ENCODE measurements around the gene SSPN.

The SSPN gene

DNA sequence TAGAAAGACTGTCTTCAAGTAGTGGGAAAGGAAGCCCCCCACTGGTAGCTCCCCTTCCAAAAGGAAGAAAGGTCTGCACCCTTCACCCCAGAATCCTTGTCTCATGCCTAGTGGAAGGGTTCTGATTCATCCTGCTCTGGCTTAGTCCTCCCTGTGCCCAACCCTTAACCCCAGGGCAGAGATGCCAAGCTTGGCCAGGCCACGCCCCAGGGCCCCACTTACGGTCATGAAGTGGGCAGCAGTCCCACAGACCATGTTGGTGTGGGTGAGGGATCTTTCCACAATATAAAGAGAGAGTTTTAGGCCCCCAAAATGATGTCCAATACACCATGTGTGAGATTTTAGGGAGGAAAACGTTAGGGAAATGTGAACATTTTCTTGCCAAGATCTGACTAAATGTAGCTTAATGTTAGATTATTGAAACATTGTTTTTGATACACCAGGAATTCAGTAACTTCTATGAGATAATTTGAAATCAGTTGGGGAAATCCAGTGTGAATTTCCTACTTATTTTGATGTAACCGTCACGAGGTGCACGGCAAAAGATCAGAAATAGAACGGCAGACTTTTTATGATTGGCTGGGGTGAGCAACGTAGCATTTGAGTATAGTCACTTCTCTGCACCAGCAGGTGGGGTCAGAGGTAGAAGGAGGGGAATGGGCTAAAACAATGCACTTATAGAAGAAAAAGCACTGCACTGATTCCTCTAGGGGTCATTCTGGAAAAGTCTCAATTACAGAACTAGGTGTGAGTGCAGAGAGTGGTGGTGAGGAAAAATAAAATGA is 8.2 kb upstream of the SSPN start:
- no peak for DNase-seq

DNA sequence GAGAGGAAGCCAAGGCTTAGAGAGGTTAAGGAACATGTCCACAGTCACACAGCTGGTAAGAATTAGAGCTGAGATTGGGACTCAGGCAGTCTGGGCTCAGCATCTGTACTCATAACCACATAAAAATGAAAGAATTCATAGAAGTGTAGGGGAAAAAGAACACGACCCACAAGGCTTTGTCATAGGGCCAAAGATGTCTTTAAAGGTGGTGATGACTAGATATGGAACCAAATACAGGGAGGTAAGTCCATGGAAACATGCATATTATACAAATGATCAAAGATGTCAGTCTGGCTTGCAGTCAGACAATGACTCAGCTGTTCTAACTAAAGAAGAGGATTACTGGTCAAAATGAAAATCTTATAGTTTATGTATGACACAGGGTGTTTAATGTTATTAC is 7.2 kb upstream of the SSPN start:
- peak; percentile 2 for DNase-seq

DNA sequence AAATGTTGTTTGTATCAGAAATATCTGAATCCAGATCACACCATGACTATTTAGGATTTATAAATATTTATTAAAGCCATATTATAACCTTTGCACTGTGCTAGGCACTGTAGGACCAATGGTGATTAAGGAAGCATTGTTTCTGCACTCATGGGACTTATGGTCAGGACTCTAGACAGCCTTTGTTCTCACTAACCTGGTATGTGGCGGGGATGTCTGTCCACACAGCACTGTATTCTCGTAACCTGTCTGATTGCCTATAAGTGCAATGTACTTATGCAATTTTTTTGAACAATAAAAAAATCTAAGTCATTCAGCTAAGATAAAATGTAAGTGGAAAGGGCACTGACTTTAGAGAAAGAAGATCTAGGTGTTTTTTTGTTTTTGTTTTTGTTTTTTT is 6.7 kb upstream of the SSPN start:
- DNase-seq, result no peak

DNA sequence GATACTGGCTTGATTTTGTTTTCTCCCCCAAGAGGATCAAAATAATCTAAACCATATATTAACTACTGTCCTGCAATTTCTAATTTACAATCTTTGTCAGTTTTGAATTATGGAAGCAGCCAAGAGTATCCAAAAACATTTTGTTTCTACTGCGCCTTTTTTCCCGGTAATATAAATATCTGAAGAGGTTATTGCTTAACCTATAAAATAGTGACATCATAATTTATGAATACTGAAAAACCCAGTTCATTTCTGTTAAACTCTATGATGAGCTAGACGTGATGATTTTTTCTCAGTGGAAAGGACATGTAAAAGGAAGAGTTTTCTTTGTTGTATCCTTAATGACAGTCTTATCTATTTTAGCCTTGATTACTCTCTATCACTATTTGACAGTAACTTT is 3.2 kb upstream of the SSPN start:
- DNase-seq, result no peak

DNA sequence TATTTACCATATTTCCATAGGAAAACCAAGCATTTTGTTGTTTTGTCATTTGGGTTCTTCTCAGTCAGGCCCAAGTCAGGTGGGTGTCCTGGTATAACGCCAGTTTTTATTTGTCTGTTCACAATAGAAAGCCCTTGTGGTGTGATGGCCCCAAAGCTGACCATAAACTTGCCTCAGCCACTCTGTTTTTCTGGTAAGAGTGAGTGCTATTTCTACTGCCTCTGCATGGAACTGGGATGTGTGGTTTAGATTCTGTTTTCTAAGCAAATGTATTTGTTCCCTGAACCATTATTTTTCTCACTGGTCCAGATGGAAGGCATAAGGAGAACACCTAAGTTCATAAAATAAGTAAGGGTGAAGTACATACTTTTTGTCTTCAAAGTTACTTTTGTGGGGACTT is 1.8 kb upstream of the SSPN start:
- no peak for DNase-seq

DNA sequence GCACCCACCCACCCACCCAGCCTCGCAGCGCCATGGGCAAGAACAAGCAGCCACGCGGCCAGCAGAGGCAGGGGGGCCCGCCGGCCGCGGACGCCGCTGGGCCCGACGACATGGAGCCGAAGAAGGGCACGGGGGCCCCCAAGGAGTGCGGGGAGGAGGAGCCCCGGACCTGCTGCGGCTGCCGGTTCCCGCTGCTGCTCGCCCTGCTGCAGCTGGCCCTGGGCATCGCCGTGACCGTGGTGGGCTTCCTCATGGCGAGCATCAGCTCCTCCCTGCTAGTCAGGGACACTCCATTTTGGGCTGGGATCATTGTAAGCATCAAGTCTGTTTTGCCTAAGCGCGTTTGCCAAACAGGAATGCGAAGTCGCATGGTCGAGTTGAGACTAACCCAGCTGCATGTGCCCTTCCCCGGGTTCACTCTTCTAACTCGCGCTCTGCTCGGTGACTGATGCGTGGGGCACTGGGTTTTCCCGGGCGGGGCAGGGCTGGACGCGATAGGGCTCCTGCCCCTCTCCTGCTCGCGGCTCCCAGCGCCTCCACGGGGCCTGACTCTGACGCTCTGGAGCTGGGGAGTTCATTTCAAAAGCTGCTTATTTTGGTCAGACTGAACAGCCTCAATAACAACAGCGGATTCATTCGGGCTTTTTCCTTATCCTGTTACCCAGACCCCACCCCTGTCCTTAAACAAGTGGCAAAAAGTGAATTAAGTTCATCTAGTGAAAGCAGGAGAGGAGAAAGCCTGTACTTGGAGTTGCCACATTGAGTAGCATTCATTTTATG is 458 bp downstream of the SSPN start:
- peak; percentile 17 for DNase-seq

DNA sequence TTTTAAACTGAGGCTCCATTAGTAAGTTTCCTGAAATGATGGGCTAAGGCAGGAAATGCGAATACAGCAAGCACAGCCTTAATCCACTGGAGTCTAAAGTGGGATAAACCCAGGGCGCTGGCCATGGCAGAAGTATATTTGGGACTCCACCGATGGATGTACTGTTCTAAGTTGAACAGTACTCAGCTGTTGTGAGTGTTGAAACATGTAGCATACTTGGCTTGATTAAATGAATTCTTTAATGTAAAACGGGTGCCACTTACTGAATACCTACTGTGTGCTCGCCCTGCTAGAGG is 996 bp downstream of the SSPN start:
- no peak for DNase-seq

DNA sequence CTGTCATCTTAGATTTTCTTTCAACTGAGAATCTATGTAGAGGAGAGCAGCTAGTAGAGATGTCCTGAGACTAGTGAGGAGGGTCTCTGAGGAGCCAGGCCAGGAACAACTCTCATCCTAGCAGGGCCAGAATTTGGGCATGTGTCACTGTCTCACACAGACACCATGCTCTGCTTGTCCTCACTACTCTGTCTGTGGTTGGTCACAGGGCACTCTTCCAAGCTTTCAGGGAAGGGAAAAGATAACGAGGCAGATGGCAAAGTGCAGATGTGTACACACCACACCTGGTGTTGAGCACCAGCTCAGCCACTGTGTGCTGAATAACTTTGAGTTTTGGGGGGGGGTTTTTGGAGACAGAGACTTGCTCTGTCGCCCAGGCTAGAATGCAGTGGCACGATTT is 2.5 kb downstream of the SSPN start:
- no peak for DNase-seq

DNA sequence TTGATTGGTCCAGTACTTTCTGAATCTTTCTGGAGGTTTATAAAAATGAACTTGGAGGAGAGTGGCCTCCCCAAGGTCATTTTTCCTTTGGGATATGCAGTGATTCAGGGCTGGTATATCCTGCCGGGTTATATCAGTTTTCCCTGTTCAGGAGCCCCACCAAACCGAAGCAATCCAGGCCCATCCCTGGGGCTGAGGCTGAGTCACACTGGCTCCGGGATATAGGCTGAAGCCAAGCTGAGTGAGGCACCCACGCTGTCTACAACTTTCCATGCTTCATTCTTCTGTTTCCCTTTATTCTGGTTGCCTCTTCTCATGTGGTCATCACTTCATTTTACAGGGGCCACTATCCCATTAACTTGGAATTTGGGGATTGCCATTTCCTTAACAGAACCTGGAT is 3.4 kb downstream of the SSPN start:
- no peak for DNase-seq

DNA sequence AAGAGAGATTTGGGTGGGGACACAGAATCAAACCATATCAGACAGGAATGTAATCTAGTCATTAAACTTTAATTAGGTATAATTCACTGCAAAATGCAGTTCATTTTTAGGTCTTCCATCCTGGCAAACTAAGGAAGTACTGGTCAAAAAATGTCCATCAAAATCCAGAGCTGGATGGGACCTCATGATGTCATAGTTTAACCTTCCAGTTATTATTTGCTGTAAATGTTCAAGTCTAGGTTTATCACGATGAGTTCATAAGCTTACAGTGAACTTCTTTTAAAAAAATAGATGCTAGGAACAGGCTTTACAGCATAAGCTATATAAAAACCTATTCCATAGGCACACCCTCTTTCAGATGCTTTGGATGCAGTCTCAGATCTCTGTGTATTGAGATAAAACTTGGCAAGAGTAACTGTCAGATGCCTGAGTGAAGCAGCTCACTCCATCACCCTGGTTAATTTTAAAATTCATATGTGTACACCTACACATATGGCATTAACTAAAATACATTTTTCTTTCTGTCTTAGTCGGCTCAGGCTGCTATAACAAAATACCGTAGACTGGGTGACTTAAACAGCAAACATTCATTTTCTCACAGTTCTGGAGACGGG is 7.9 kb downstream of the SSPN start:
- DNase-seq, result no peak

DNA sequence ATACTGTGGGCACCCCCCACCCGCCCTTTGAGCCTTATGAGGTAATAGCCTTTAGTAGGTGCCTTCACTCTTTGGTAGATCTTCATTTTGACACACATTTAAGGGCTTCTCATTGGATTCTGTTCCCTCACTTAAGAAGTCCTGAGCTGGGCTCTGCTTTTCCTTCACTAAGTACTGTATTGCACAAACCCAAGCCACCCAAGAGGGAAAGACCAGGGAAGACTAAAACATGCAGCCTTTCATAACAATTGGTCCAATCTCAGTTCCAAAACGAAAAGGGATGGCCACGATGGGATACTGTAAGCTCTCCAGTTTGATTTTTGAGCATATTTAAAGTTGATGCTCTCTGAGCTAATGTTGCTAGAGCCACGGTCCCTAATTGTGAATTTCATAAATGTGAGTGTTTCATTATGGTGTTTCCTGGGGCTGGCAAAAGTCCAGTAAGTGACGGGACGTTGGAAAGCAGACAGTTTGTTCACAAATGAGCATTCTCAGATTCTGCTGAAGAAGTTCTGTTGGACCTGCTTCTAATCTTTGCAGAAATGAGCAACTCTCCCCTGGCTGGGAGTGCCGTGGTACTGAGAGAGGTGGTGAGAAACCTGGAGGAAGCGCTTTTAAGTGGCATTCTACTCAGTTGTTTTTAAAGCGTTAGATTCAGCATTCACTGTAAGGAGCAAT is 9.4 kb downstream of the SSPN start:
- DNase-seq, result no peak

DNA sequence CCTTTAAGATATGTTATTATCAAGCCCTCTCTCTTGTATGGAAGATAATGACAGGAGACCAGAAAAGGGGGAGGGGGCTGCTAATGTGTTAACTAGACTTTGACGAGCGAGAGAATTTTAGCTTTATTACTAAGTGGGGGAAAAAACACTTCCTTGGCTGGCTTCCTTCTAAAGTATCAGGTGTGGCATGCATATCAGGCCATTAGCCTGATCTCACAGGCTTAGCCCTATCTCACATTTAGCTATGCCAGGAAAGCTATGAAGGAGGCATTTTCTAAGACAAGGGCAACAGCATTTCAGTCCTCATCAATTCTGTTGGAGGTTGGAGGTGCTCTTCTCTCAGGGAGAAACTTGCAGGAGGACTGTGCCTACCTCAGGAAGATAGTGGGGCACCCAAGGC is 9.9 kb downstream of the SSPN start:
- no peak for DNase-seq

DNA sequence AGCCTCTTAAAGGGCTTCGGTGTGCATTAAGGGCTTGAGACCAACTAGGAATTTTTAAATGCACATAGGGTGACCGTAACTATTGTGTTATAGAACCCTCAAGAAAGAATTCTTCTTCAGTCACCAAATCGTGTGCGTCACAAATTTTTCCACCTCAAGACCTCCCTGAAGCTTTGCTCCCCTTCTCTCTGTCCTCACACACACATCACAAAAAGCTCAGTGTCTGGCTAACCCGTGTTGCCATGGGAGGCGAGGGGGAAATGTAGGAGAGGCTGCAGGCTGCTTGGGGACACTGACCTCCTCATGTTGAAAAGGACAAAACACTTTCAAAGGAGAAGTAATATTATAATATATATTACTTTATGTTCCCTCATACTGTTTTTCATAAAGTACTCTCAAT is 10.6 kb downstream of the SSPN start:
- no peak for DNase-seq

DNA sequence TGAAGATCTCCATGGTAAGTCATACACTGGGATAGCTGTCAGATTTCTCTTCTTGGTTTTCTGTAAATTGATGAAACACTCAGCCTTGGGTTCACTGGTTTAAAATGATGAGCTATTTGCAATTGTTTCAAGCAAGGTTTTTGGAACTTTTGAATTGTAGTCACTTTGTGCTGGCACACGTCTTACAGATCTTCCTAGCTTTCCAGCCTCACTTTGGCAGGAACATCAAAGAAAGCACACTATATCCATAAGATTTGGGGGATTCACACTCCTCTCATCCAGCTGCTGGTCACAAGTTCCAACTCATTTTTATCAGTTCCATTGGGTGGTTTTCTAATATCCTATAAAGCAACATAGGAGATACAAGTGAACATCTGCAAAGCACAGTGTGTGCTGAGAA is 16.0 kb downstream of the SSPN start:
- no peak for DNase-seq

DNA sequence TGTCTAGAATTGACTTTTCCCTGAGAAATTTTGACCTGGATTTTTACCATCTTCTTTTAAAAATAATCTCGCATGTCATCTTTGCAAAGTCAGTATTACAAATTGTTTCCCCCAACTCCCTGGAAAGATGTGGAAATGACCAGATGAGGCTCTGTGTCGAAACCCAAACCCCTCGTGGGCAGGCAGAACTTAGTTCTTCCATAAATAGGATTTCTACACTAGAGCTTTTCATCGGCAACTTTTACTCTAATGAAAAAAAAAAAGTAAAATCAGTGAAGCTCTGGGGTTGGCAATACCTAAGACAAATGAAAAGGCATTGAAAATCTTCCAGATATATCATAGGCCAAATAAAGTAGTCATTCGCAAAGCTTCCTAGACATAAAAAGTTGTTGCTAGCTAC is 17.0 kb downstream of the SSPN start:
- DNase-seq, result no peak

DNA sequence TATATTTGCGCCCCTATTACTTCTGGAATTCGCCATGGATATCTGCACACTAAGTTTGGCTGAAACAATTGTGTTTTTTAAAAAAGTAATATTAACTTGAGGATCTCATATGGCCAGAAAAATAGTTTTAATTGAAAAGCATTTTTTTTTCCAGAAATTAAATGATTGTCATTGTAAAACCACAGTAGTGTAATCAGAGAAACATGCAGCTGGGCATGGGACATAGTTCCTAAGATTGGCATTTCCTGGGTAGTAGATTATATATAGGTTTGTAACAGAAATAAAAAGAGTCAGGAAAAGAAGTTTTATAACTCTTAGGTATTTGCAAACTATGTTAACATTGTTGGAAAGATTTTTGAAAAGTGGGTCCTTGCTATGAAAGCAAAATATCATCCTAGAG is 17.6 kb downstream of the SSPN start:
- no peak for DNase-seq

DNA sequence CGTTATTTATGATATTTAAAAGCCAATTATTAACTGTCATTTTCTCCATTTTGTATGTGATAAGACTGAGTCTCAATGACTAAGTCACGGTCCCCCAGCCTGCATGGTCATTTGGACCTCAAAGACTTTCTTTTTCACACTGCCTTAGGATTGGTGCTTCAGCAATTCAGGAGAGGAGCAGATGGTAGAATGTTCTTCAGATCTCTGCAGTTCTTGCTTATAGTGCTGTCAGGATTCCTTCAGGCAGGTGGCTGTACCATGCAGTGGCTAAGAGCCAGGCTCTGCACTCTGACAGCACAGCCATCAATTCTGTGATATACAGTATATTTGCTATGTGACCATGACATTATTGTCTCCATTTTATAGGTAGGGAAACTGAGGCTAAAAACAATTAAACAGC is 18.7 kb downstream of the SSPN start:
- DNase-seq, result no peak

DNA sequence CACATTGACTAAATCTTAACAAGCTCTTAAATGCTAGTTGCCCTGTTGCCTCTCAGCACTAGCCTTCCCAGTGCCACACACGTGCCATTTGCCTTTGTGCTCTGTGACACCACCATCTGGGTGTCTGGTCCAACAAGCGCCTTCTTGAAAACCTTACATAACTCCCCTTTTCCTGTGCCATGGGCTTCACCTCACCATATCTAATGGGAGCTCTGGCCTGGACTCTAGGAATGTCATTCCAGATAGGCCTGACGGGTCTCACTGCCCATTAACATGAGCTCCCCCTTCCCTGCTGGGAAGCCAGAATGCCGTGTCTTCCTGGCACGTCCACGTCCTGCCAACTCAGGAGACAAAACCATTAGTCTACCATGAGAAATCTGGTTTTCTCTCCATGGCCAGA is 24.4 kb downstream of the SSPN start:
- no peak for DNase-seq

DNA sequence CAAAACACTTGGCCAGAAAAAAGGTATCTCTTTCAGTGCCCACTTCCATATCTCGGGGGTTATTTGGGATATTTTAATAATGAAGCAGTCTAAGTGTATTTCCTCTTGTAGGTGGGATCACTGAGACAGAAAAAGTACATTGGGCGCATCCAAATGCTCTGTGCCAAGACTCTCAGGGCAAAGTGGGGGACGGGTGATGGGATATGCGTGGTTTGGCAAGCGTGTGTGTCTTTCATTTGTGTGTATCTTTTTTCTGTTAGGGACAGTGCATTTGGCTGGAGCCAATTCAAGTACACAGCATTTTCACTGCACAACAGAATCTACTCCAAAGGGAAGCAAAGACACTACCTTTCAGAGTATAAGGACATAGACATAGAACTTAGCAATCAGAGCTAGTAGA is 29.3 kb downstream of the SSPN start:
- DNase-seq, result no peak

DNA sequence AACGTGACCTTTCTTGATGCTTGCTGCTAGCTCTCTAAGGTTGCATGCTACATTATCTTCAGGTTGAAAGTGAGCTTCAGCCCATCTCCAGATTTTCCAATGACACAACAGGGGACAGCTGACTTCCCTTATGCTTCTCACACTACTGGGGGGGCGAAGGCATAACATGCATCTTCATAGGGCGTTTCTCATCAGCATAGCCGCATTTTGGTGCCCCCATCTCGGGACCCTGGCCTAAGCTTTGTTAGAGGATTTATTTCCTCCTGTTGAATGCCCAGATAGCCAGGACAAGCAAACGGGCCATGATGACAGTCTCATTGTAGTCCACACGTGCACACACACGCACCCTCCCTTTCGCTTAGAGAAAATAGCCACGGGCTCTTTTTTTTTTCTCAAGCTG is 30.7 kb downstream of the SSPN start:
- no peak for DNase-seq

DNA sequence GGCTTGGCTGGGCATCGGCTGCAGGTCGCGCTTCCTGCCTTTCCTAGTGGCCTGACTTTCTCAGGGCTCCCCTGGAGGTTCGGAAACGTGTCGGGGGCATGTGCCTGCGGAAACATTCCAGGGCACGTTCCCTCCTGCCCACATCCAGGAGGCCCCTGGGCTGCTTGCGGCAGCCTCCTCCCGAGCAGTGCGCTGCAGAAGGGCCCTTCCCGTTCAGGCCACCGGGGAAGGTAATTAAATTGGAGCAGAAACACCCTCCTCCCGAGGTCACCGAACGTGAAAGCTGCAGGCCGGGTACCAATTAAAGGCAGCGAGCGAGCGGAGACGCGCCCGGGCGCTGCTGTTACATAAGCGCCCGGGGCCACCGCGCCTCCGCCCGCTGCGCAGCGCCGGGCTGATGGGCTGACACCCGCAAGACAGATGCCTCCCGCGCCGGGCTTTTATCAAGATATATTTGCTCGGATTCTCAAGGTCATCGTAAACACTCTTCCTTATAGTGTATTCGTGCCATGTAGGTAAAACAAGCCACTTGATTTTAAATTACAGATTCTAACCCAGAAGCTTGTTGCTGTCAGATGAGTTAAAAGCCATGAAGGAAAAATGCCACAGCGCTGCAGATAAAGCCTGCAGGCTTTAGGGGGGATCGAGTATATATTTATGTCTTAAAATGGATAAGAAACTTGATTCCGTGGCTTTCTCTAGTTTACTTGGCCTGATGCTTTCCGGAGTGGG is 31.4 kb downstream of the SSPN start:
- DNase-seq, result peak; percentile 18

DNA sequence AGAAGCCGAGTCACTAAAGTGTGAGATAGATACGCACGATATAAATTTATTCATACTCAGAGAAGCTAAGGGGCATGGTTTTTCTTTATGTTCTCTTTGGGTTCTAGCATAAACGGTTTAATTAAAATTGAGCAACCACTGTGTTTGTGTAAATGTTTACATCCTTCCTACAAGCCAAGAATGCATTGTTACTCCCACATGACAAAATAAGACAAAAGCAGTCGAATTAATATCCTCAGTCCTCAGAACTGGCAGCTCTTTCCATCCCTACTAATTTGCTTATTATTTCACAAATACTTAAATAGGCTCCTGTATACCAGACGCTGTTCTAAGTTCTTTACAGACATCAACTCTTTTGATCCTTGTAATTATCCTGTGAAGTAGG is 32.0 kb downstream of the SSPN start:
- DNase-seq, result no peak

DNA sequence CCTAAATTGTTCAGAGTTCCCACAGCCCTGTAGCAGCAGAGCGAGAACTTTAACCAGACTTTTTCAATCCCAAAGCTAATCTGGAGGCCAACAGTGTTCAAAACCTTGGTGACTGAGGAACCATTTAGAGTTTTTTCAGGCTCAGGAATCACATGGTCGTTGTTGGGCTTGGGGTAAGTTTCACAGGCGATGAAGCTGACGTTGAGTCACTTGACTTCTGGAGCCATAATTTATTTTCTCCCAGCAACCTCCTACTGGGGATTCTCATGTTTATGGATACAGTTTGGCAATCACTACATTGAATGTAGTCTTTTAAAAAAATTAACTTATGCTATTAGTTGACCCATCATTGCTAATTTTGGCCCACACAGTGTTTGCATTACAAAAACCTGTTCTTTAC is 34.5 kb downstream of the SSPN start:
- no peak for DNase-seq

Data from stimulated activated CD4-positive, alpha-beta T cell treated with anti-CD3 and anti-CD28 coated beads, Interleukin-15, amount 100 ng/mL, for 24 hours (primary cell).